ENCODE data around the gene TOR1AIP2. TPM values are rescaled to one million over a fixed set of nuclear protein-coding genes. Genes with fewer than 3 reads are reported as not detected.

TOR1AIP2 gene
- polyA plus RNA-seq, 1 of the 3 experiments (the other 2 are of a cell fraction), result 12.7 TPM

DNA sequence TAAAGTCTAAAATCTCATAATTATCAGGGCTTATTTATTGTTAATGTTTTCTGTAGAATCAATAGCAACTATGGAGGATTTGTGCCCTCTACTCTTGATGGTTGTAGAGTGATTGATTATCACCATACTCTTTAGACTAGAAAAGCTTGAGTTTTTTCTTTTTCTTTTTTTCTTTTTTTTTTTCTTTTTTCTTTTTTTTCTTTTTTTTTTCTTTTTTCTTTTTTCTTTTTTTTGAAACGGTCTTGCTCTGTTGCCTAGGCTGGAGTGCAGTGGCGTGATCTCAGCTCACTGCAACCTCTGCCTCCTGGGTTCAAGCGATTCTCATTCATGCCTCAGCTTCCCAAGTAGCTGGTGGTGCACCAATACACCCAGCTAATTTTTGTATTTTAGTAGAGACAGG lies 34.2 kb upstream of the TOR1AIP2 start:
- Histone ChIP-seq H3K27me3 (ENCODE audit: insufficient read depth) (no peaks in the 10 kb centered on the region), H3K4me2 (no peak overlapping the region), H3K4me3 (ENCODE audit: low read depth in 2 of 2, low read length in 1 of 2) (no peak overlapping the region), H3K36me3 (replicated peaks in 1 of 2; ENCODE audit: control insufficient read depth in 1 of 2, insufficient read depth in 2 of 2, low read length in 1 of 2) (peaks cover 37 to 56% of the 10 kb centered on the region in 2 experiments), H3K9ac (no peak overlapping the region), H3K4me1 (ENCODE audit: control insufficient read depth in 1 of 2, insufficient read depth in 2 of 2, low read depth in 1 of 2, low read length in 1 of 2) (no peaks in the 10 kb centered on the region), H3K79me2 (ENCODE audit: insufficient read depth) (no peaks in the 10 kb centered on the region), H3K27ac (ENCODE audit: low read depth in 2 of 2, low read length in 1 of 2) (no peak overlapping the region), H3F3A (replicated peaks; ENCODE audit: insufficient read depth) (no peaks in the 10 kb centered on the region), H4K20me1 (ENCODE audit: insufficient read depth) (no peaks in the 10 kb centered on the region), H3K9me2 (no peaks in the 10 kb centered on the region), H3K9me3 (no peaks in the 10 kb centered on the region), H2AFZ (ENCODE audit: low read depth) (no peak overlapping the region)
- no peak for DNase-seq
- CTCF ChIA-PET, result no interaction called here
- WGBS (ENCODE audit: low lambda C conversion rate), result 98% methylated on average over 3 of the region's 3 CpGs
- POLR2A ChIA-PET, result no interaction called here
- no peak for TF ChIP-seq RFX5 (IDR thresholded peaks at IDR 0.05; ENCODE audit: low read length)
- TF ChIP-seq, protein P1, sequence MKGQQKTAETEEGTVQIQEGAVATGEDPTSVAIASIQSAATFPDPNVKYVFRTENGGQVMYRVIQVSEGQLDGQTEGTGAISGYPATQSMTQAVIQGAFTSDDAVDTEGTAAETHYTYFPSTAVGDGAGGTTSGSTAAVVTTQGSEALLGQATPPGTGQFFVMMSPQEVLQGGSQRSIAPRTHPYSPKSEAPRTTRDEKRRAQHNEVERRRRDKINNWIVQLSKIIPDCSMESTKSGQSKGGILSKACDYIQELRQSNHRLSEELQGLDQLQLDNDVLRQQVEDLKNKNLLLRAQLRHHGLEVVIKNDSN (IDR thresholded peaks at IDR 0.05; ENCODE audit: borderline replicate concordance, low read depth), result no peak
- TF ChIP-seq EZH2phosphoT487 (IDR thresholded peaks at IDR 0.05; ENCODE audit: borderline replicate concordance, low read depth), result no peak
- no peak for TF ChIP-seq NFIC (IDR thresholded peaks at IDR 0.05; ENCODE audit: borderline replicate concordance)
- TF ChIP-seq USF2 (IDR thresholded peaks at IDR 0.05; ENCODE audit: borderline replicate concordance, low read depth, low read length), result no peak
- TF ChIP-seq FOSL2 (IDR thresholded peaks at IDR 0.05; ENCODE audit: borderline replicate concordance, low read depth), result no peak
- TF ChIP-seq FOXJ3 (CRISPR knock-in tag; IDR thresholded peaks at IDR 0.05), result no peak
- TF ChIP-seq TAF1 (IDR thresholded peaks at IDR 0.05; ENCODE audit: borderline replicate concordance, low read depth, low read length), result no peak
- TF ChIP-seq GABPA (IDR thresholded peaks at IDR 0.05; ENCODE audit: low read depth), result no peak

- no peaks in the 10 kb centered on the region for H3K9me3 ChIP-seq
- H3K27me3 ChIP-seq (ENCODE audit: insufficient read depth), result no peaks in the 10 kb centered on the region
- H3K4me2 ChIP-seq, result no peak overlapping the region
- peaks cover 40 to 55% of the 10 kb centered on the region in 2 experiments for H3K36me3 ChIP-seq (replicated peaks in 1 of 2; ENCODE audit: control insufficient read depth in 1 of 2, insufficient read depth in 2 of 2, low read length in 1 of 2)
- 90% methylated on average over 1 of the region's 1 CpG for WGBS (ENCODE audit: low lambda C conversion rate)
- H3K79me2 ChIP-seq (ENCODE audit: insufficient read depth), result no peaks in the 10 kb centered on the region
- no peak for DNase-seq
- H3F3A ChIP-seq (replicated peaks; ENCODE audit: insufficient read depth), result no peaks in the 10 kb centered on the region
- no peak overlapping the region for H2AFZ ChIP-seq (ENCODE audit: low read depth)
- ChIA-PET CTCF (interaction anchor here (1.6 kb wide), 1 partner anchor 10 kb away, joined by 5 read pairs; no protein-coding TSS in a partner anchor), POLR2A (no interaction called here)
- no peak overlapping the region for H3K27ac ChIP-seq (ENCODE audit: low read depth in 2 of 2, low read length in 1 of 2)
- no peak overlapping the region for H3K9ac ChIP-seq
- no peaks in the 10 kb centered on the region for H3K9me2 ChIP-seq
- no peaks in the 10 kb centered on the region for H3K4me1 ChIP-seq (ENCODE audit: control insufficient read depth in 1 of 2, insufficient read depth in 2 of 2, low read depth in 1 of 2, low read length in 1 of 2)
- no peak overlapping the region for H3K4me3 ChIP-seq (ENCODE audit: low read depth in 2 of 2, low read length in 1 of 2)
- H4K20me1 ChIP-seq (ENCODE audit: insufficient read depth), result no peaks in the 10 kb centered on the region
- TF ChIP-seq MEF2A (IDR thresholded peaks at IDR 0.05; ENCODE audit: borderline replicate concordance, low read depth) (no peak), TCF12 (IDR thresholded peaks at IDR 0.05) (no peak), REST (IDR thresholded peaks at IDR 0.05; ENCODE audit: low read depth, low read length) (no peak), EP300 (IDR thresholded peaks at IDR 0.05; ENCODE audit: borderline replicate concordance in 1 of 2, low read depth in 1 of 2, low read length in 1 of 2) (no peak), USF2 (IDR thresholded peaks at IDR 0.05; ENCODE audit: borderline replicate concordance, low read depth, low read length) (no peak), EZH2phosphoT487 (IDR thresholded peaks at IDR 0.05; ENCODE audit: borderline replicate concordance, low read depth) (no peak), RCOR1 (IDR thresholded peaks at IDR 0.05; ENCODE audit: low read length) (no peak), POLR2AphosphoS5 (IDR thresholded peaks at IDR 0.05; ENCODE audit: low read depth, low read length) (no peak), MAX (IDR thresholded peaks at IDR 0.05; ENCODE audit: low read depth) (no peak), JUND (IDR thresholded peaks at IDR 0.05) (no peak)
- TF ChIP-seq, protein P2, sequence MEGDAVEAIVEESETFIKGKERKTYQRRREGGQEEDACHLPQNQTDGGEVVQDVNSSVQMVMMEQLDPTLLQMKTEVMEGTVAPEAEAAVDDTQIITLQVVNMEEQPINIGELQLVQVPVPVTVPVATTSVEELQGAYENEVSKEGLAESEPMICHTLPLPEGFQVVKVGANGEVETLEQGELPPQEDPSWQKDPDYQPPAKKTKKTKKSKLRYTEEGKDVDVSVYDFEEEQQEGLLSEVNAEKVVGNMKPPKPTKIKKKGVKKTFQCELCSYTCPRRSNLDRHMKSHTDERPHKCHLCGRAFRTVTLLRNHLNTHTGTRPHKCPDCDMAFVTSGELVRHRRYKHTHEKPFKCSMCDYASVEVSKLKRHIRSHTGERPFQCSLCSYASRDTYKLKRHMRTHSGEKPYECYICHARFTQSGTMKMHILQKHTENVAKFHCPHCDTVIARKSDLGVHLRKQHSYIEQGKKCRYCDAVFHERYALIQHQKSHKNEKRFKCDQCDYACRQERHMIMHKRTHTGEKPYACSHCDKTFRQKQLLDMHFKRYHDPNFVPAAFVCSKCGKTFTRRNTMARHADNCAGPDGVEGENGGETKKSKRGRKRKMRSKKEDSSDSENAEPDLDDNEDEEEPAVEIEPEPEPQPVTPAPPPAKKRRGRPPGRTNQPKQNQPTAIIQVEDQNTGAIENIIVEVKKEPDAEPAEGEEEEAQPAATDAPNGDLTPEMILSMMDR (IDR thresholded peaks at IDR 0.05), result no peak
- TF ChIP-seq, protein P1 (IDR thresholded peaks at IDR 0.05; ENCODE audit: borderline replicate concordance, low read depth), result no peak
Measured at GRCh38 chr1:179910934-179911333, 33.3 kb upstream of the TOR1AIP2 start.

Measured in SK-N-SH (cell line).